Measurements from ENCODE around the gene MATK. TPM values are rescaled to one million over a fixed set of nuclear protein-coding genes. Genes with fewer than 3 reads are reported as not detected.
"Not testable (repeated sequence)": the region's sequence is repeated elsewhere in the genome, so short reads cannot be mapped to it uniquely, and the experiment has no call there.

MATK gene
- total RNA-seq, 1 experiment from 2014 or later, result not detected

DNA sequence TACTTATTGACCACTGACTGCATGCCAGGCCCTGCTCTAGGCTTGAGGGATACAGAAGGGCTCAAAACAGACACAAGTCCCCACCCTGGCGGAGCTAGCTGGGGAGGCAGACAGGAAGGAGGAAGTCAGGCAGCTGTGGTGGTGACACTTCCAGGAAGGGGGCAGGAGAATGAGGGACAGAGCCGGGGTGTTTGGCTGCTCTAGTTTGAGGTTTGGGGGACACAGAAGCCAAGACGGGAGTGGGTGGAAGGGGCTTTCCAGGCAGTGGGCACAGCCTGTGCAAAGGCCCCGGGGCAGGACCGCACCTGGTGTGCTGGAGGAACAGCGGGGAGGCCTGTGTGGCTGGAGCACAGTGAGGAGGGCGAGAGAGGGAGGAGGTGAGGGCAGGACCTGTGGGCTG is 19.7 kb downstream of the MATK start:
- no peak for DNase-seq (ENCODE audit: low read depth in 1 of 2, low spot score in 2 of 2)
- H3K27ac ChIP-seq, result no peak overlapping the region
- H3K4me1 ChIP-seq (replicated peaks), result peaks cover 8% of the 10 kb centered on the region
- H3K4me3 ChIP-seq, result no peak overlapping the region
- no peaks in the 10 kb centered on the region for H3K27me3 ChIP-seq (replicated peaks)
- H3K9me3 ChIP-seq (replicated peaks), result 0 out of 2 replicates have a peak, but pooled peaks cover 2% of the 10 kb centered on the region
- H3K36me3 ChIP-seq, result peaks cover 12% of the 10 kb centered on the region

DNA sequence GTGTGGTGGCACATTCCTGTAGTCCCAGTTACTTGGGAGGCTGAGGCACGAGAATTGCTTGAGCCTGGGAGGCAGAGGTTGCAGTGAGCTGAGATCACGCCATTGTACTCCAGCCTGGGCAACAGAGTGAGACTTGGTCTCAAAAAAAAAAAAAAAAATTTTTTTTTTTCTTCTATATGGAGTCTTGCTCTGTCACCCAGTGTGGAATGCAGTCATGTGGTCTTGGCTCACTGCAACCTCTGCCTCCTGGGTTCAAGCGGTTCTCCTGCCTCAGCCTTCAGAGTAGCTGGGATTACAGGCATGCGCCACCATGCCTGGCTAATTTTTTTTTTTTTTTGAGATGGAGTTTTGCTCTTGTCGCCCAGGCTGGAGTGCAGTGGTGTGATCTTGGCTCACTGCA is 20.4 kb downstream of the MATK start:
- H3K4me3 ChIP-seq; H3K9me3 ChIP-seq (replicated peaks); DNase-seq (ENCODE audit: low read depth in 1 of 2, low spot score in 2 of 2); H3K27ac ChIP-seq; H3K27me3 ChIP-seq (replicated peaks): not testable (repeated sequence)
- Histone ChIP-seq H3K36me3 (peaks cover 15% of the 10 kb centered on the region), H3K4me1 (replicated peaks) (peaks cover 11% of the 10 kb centered on the region)

DNA sequence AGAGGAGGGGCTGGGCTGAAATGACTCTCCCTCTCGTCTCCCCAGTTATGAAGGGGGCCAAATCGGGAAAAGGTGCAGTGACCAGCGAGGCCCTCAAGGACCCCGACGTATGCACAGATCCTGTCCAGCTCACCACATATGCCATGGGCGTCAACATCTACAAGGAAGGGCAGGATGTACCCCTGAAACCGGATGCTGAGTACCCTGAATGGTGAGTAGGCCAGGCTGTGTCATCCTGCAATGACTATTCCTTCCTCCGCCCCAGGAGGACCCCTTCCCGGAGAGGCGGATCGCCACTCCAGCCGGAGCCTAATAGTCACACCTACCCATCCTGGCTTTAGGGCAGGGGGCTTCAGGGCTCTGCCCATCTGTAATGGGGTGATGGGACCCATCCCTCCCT is 21.1 kb downstream of the MATK start:
- Histone ChIP-seq H3K4me1 (replicated peaks) (peaks cover 13% of the 10 kb centered on the region), H3K27ac (no peak overlapping the region), H3K9me3 (replicated peaks) (0 out of 2 replicates have a peak, but pooled peaks cover 2% of the 10 kb centered on the region), H3K27me3 (replicated peaks) (no peaks in the 10 kb centered on the region), H3K4me3 (no peak overlapping the region), H3K36me3 (peaks cover 16% of the 10 kb centered on the region)
- no peak for DNase-seq (ENCODE audit: low read depth in 1 of 2, low spot score in 2 of 2)

DNA sequence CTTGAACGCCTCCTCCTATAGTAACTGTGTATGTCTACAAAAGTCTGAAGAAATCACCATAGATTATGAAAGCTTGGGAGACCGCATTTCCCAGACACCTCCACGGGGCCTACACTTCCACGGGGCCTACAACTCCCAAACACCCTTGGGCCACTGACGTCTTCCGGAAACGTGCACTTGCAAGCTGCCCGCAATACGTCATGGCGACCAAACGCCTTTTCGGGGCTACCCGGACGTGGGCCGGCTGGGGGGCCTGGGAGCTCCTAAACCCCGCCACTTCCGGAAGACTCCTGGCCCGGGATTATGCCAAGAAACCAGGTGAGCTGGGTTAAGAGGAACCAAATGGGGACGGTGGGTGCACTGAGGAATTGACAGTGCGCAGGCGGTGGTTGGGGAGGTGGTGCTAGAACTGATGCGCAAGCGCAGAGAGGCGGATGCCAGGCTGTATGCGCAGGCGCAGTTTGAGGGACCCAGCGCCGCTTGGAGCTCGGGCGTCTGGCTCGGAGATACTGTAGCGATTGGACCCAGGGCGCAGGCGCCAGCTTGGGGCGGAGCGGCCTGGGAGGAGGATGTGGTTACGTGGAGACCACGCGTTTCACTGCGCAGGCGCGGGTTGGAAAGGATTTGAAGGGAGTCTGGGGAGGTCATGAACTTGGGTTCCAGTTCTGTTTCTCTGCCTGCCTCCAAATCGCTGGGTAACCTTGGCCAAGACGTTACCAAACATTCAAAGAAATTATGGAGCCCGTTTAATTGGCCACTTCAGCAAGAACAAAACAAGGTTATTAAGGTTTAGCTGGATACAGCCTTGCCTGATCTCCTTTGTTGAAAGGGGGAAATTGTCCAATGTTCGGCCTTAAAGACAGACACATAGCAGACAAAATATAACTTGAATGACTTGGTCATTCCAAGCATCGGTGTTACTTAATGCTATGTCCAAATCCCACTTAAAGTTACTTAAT is 23.4 kb downstream of the MATK start, which contains the start of gene MRPL54:
TSS of gene MRPL54 (plus strand) at position 182 of the 959 bp plus-strand sequence. CDS start at position 201, 19 bp downstream.
- Histone ChIP-seq H3K27ac (peak within 1 kb of the TSS; percentile 93), H3K4me1 (replicated peaks) (peaks cover 13% of the 10 kb centered on the region), H3K4me3 (peak within 1 kb of the TSS; percentile 72), H3K36me3 (peaks cover 33% of the 10 kb centered on the region), H3K9me3 (replicated peaks) (0 out of 2 replicates have a peak, but pooled peaks cover 2% of the 10 kb centered on the region), H3K27me3 (replicated peaks) (no peaks in the 10 kb centered on the region)
- peak; percentile 99 to 100 for DNase-seq (ENCODE audit: low read depth in 1 of 2, low spot score in 2 of 2)

- Histone ChIP-seq H3K4me3 (peak overlapping the region; percentile 71), H3K4me1 (replicated peaks) (peaks cover 13% of the 10 kb centered on the region), H3K27me3 (replicated peaks) (no peaks in the 10 kb centered on the region), H3K27ac (peak overlapping the region; percentile 93; the same call in 1 of the 2 replicates), H3K36me3 (peaks cover 36% of the 10 kb centered on the region), H3K9me3 (replicated peaks) (0 out of 2 replicates have a peak, but pooled peaks cover 2% of the 10 kb centered on the region)
- DNase-seq (ENCODE audit: low read depth in 1 of 2, low spot score in 2 of 2), result no peak
Observed at GRCh38 chr19:3762130-3762473, 24.1 kb downstream of the MATK start.

GRCh38 chr19:3761382-3762129 is 24.6 kb downstream of the MATK start, which contains the start of gene APBA3:
Gene APBA3 (minus strand): TSS chr19:3761692. CDS start chr19:3760264, 1,428 bp downstream.
- Histone ChIP-seq H3K9me3 (replicated peaks) (0 out of 2 replicates have a peak, but pooled peaks cover 2% of the 10 kb centered on the region), H3K36me3 (peaks cover 32% of the 10 kb centered on the region), H3K4me1 (replicated peaks) (peaks cover 13% of the 10 kb centered on the region), H3K27me3 (replicated peaks) (no peaks in the 10 kb centered on the region), H3K4me3 (peak within 1 kb of the TSS; percentile 72), H3K27ac (peak within 1 kb of the TSS; percentile 93)
- DNase-seq (ENCODE audit: low read depth in 1 of 2, low spot score in 2 of 2), result peak; percentile 90 to 93

- 0 out of 2 replicates have a peak, but pooled peaks cover 2% of the 10 kb centered on the region for H3K9me3 ChIP-seq (replicated peaks)
- H3K27me3 ChIP-seq (replicated peaks), result no peaks in the 10 kb centered on the region
- H3K36me3 ChIP-seq, result peaks cover 29% of the 10 kb centered on the region; the same call in 1 of the 2 replicates
- no peak for DNase-seq (ENCODE audit: low read depth in 1 of 2, low spot score in 2 of 2)
- H3K4me3 ChIP-seq, result peak overlapping the region; percentile 72
- H3K27ac ChIP-seq, result peak overlapping the region; percentile 33
- H3K4me1 ChIP-seq (replicated peaks), result peaks cover 13% of the 10 kb centered on the region
Observed at GRCh38 chr19:3760871-3761361, 25.3 kb downstream of the MATK start.

DNA sequence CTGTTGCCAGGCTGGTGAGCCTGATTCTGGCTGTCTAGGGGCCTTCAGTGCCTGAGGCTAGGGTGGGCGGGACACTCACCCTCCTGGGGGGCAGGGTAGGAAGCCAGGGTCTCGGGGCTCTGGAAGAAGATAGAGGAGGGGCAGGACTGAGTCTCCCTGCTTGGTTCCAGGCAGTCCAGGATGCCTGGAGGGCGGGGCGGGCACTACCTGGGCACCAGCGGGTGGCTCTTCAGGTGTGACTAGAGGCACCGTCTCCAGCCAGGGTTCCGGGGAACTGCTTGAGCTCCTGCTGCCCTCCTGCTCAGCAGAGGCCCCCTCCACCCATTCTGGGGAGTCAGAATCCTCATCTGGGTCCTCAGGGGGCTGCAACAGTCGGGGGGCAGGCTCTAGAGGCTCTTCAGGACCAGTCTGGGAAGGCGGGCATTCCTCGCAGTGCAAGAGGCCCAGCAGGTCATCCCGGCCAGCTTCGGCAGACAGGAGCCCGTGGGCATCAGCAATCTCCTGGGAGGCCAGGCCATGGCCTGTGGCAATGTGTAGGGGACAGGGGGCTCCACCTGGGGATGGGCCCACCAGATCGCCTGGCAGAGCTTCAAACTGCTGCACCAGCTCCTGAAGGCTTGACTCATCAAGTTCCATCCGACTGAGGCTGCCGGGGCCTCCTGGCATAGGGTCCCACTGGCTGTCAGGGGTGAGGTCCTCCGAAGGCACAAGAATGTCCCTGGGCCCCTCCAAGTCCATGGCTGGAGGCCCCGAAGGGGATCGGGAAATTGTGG is 26.5 kb downstream of the MATK start:
- H3K4me1 ChIP-seq (replicated peaks), result peaks cover 13% of the 10 kb centered on the region
- H3K27me3 ChIP-seq (replicated peaks), result no peaks in the 10 kb centered on the region
- H3K27ac ChIP-seq, result no peak overlapping the region
- no peak for DNase-seq (ENCODE audit: low read depth in 1 of 2, low spot score in 2 of 2)
- H3K4me3 ChIP-seq, result no peak overlapping the region
- peaks cover 23% of the 10 kb centered on the region; the same call in 1 of the 2 replicates for H3K36me3 ChIP-seq
- 0 out of 2 replicates have a peak, but pooled peaks cover 2% of the 10 kb centered on the region for H3K9me3 ChIP-seq (replicated peaks)

DNA sequence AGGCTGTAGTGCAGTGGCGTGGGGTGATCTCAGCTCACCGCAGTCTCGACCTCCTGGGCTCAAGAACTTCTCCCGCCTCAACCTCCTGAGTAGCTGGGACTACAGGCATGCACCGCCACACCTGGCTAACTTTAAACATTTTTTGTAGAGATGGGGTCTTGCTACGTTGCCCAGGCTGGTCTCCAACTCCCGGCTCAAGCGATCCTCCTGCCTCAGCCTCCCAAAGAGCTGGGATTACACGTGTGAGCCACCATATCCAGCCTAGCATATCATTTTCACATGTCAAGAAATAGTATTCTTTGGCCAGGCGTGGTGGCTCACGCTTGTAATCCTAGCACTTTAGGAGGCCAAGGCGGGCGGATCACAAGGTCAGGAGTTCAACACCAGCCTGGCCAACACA is 27.9 kb downstream of the MATK start:
- peaks cover 12% of the 10 kb centered on the region for H3K4me1 ChIP-seq (replicated peaks)
- not testable (repeated sequence) for H3K27me3 ChIP-seq (replicated peaks); H3K27ac ChIP-seq; H3K9me3 ChIP-seq (replicated peaks); H3K4me3 ChIP-seq; DNase-seq (ENCODE audit: low read depth in 1 of 2, low spot score in 2 of 2)
- H3K36me3 ChIP-seq, result peaks cover 23% of the 10 kb centered on the region

DNA sequence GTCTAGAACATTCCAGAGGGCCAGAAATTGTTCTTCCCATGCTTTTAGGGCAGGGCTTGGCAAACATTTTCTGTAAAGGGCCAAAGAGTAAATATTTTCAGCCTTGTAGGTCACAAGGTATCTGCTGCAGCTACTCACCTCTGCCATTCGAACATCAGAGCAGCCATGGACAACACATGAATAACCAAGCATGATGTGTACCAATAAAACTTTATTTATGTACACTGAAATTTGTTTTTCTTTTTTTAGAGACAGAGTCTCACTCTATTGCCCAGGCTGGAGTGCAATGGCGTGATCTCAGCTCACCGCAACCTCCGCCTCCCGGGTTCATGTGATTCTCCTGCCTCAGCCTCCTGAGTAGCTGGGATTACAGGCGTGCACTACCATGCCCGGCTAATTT is 28.5 kb downstream of the MATK start:
- not testable (repeated sequence) for H3K9me3 ChIP-seq (replicated peaks); H3K4me3 ChIP-seq; H3K4me1 ChIP-seq (replicated peaks); H3K27me3 ChIP-seq (replicated peaks); DNase-seq (ENCODE audit: low read depth in 1 of 2, low spot score in 2 of 2); H3K27ac ChIP-seq
- peaks cover 23% of the 10 kb centered on the region for H3K36me3 ChIP-seq

DNA sequence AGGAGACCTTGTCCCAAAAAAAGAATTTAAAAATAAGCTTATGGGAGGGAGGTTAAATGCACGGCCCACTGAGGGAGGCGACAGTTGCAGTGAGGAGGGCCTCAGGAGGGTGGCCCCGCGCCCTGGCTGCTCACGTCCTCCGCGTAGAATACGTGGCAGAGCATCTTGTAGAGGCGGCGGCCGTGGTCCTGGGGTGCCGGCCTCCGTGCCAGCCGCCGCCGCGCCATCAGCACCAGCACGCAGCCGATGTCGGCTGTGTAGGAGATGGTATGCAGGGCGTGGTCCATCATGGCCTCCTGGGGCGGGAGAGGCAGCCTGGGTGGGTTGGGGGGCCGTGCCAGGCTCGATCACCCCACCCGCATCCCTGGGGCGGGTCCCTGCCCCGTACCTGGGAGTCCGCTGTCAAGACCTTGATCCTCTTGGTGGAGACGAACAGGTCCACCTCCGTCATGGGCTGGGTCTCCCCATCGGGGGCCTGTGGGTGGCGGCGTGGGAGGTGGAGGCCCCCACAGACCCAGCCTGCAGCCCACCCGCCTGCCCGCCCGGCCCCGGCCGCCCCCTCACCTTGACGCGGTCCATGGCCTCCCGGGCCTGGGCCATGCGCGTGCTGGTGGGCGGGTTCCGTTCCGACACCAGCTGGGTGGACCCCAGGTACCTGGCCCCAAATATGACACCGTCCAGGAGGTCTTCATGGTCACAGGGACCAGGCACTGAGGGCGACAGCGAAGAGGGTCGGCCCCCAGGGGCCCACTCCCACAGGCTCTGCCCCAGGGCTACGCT is 32.4 kb downstream of the MATK start:
- DNase-seq (ENCODE audit: low read depth in 1 of 2, low spot score in 2 of 2), result no peak
- no peak overlapping the region for H3K27ac ChIP-seq
- no peaks in the 10 kb centered on the region for H3K27me3 ChIP-seq (replicated peaks)
- H3K36me3 ChIP-seq, result peaks cover 22% of the 10 kb centered on the region
- no peak overlapping the region for H3K4me3 ChIP-seq
- no peaks in the 10 kb centered on the region for H3K4me1 ChIP-seq (replicated peaks)
- no peaks in the 10 kb centered on the region for H3K9me3 ChIP-seq (replicated peaks)

DNA sequence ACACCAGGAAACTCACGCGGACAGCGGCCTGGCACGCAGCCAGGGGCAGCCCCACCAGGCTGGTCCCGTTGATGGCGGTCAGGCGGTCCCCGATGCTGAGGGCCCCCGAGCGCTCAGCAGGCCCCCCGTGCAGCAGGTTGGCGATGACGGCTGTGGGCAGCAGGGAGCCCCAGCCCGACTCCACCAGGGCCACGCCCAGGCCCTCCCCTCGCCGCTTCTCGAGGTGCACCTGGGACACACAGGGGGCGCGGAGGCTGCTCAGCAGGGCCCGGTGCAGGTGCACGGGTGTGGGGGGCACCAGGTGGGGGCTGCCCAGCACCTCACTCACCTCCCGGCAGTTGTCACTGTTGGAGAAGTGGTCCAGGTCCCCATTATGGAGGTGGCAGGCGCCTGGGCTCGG is 33.7 kb downstream of the MATK start:
- Histone ChIP-seq H3K27me3 (replicated peaks) (no peaks in the 10 kb centered on the region), H3K36me3 (peaks cover 13% of the 10 kb centered on the region), H3K9me3 (replicated peaks) (no peaks in the 10 kb centered on the region), H3K4me3 (no peak overlapping the region), H3K4me1 (replicated peaks) (no peaks in the 10 kb centered on the region), H3K27ac (no peak overlapping the region)
- DNase-seq (ENCODE audit: low read depth in 1 of 2, low spot score in 2 of 2), result no peak
